Measurements from ENCODE around the gene PRKN.
"Not testable (repeated sequence)": the region's sequence is repeated elsewhere in the genome, so short reads cannot be mapped to it uniquely, and the experiment has no call there.

Gene PRKN

GRCh38 chr6:161543684-161544309 lies 1183.8 kb downstream of the PRKN start:
- DNase-seq (ENCODE audit: low read depth), result no peak

GRCh38 chr6:161542346-161542980 lies 1185.1 kb downstream of the PRKN start:
- DNase-seq (ENCODE audit: low read depth), result no peak

GRCh38 chr6:161540532-161540931 lies 1187.0 kb downstream of the PRKN start:
- DNase-seq (ENCODE audit: low read depth), result no peak

- no peak for DNase-seq (ENCODE audit: low read depth)
Measured at GRCh38 chr6:161536224-161536630, 1191.3 kb downstream of the PRKN start.

- no peak for DNase-seq (ENCODE audit: low read depth)
Measured at GRCh38 chr6:161534264-161534873, 1193.2 kb downstream of the PRKN start.

- DNase-seq (ENCODE audit: low read depth), result no peak
Measured at GRCh38 chr6:161533266-161533665, 1194.3 kb downstream of the PRKN start.

- no peak for DNase-seq (ENCODE audit: low read depth)
Measured at GRCh38 chr6:161532536-161532935, 1195.0 kb downstream of the PRKN start.

GRCh38 chr6:161526794-161527193 lies 1200.8 kb downstream of the PRKN start:
- no peak for DNase-seq (ENCODE audit: low read depth)

GRCh38 chr6:161523362-161523761 lies 1204.2 kb downstream of the PRKN start:
- DNase-seq (ENCODE audit: low read depth), result no peak

- DNase-seq (ENCODE audit: low read depth), result no peak
Measured at GRCh38 chr6:161522276-161522675, 1205.3 kb downstream of the PRKN start.

- DNase-seq (ENCODE audit: low read depth), result no peak
Measured at GRCh38 chr6:161511447-161512095, 1216.0 kb downstream of the PRKN start.

GRCh38 chr6:161508341-161508740 lies 1219.2 kb downstream of the PRKN start:
- DNase-seq (ENCODE audit: low read depth), result no peak

GRCh38 chr6:161507375-161507774 lies 1220.2 kb downstream of the PRKN start:
- DNase-seq (ENCODE audit: low read depth), result no peak

GRCh38 chr6:161503570-161503969 lies 1224.0 kb downstream of the PRKN start:
- no peak for DNase-seq (ENCODE audit: low read depth)

- no peak for DNase-seq (ENCODE audit: low read depth)
Measured at GRCh38 chr6:161498881-161499280, 1228.7 kb downstream of the PRKN start.

GRCh38 chr6:161498359-161498758 lies 1229.2 kb downstream of the PRKN start:
- no peak for DNase-seq (ENCODE audit: low read depth)

GRCh38 chr6:161496941-161497340 lies 1230.6 kb downstream of the PRKN start:
- no peak for DNase-seq (ENCODE audit: low read depth)

GRCh38 chr6:161496271-161496670 lies 1231.3 kb downstream of the PRKN start:
- not testable (repeated sequence) for DNase-seq (ENCODE audit: low read depth)

GRCh38 chr6:161494566-161494965 lies 1233.0 kb downstream of the PRKN start:
- DNase-seq (ENCODE audit: low read depth), result no peak

- DNase-seq (ENCODE audit: low read depth), result no peak
Measured at GRCh38 chr6:161493576-161494118, 1233.9 kb downstream of the PRKN start.

GRCh38 chr6:161489626-161490306 lies 1237.8 kb downstream of the PRKN start:
- DNase-seq (ENCODE audit: low read depth), result no peak

- DNase-seq (ENCODE audit: low read depth), result no peak
Measured at GRCh38 chr6:161487694-161488093, 1239.9 kb downstream of the PRKN start.
